ENCODE measurements around the gene TGIF1. TPM values are rescaled to one million over a fixed set of nuclear protein-coding genes. Genes with fewer than 3 reads are reported as not detected.

Gene TGIF1
- total RNA-seq, 6 experiments from 2014 or later, result 11.3 to 41.4 (median 22.3) TPM

DNA sequence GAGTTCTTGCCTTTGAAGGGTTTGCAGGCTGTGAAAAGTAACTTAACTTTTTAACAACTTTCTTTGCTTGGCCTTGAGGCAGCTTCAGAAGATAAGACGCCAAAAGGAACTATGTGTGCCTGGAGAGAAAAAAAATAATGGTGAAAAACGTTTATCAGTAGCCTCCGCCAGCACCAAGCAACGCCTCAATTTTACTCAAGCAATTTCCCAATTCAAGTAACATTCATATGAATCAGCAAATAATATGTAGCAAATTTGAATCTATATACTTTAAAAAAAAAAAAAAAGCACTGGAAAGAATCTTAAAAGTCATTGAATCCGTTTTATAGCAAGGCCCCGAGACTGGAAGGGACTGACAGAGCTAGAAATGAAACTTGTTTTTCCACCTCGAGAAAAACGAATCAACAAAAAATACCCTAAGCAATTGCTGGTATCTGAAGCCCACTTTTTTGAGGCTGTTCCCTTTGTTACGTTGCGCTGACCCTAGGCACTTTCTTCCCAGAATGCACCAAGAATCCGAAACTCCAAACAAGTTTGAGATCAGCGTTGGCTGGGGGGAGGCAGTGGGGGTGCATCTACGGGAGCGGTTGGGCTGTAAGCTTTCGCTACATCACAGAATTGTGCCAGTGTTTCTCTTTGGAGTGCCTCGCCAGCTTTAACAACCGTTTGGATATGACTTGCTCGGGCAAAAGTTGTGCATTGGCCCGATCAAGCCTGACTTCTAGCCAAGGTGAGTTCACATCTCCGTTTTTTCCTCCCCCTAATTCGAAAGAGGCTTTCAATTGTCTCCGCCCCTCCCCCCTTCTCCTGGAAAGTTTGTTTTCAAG is 2.7 kb upstream of the TGIF1 start:
- peak overlapping the region; percentile 99 for H3K27ac ChIP-seq
- intact Hi-C loops (cut with DNase I), result no loop called here
- H3K4me1 ChIP-seq, result peaks cover 0 to 6% (median 0%) of the 10 kb centered on the region in 4 donors
- ATAC-seq (peak; percentile 1 to 5 (median 2)), DNase-seq (peak; percentile 57 to 69 (median 66))
- no peaks in the 10 kb centered on the region for H3K36me3 ChIP-seq
- no peaks in the 10 kb centered on the region for H3K9me3 ChIP-seq
- H3K27me3 ChIP-seq, result no peaks in the 10 kb centered on the region
- WGBS (ENCODE audit: insufficient coverage, low coverage, low lambda C conversion rate, missing lambda C conversion rate), result 4% methylated on average over 22 of the region's 22 CpGs
- H3K4me3 ChIP-seq, result peak overlapping the region; percentile 73 to 79 (median 74)
- TF ChIP-seq, protein P1, sequence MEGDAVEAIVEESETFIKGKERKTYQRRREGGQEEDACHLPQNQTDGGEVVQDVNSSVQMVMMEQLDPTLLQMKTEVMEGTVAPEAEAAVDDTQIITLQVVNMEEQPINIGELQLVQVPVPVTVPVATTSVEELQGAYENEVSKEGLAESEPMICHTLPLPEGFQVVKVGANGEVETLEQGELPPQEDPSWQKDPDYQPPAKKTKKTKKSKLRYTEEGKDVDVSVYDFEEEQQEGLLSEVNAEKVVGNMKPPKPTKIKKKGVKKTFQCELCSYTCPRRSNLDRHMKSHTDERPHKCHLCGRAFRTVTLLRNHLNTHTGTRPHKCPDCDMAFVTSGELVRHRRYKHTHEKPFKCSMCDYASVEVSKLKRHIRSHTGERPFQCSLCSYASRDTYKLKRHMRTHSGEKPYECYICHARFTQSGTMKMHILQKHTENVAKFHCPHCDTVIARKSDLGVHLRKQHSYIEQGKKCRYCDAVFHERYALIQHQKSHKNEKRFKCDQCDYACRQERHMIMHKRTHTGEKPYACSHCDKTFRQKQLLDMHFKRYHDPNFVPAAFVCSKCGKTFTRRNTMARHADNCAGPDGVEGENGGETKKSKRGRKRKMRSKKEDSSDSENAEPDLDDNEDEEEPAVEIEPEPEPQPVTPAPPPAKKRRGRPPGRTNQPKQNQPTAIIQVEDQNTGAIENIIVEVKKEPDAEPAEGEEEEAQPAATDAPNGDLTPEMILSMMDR (IDR thresholded peaks at IDR 0.05), result no peak
- TF ChIP-seq POLR2A (IDR thresholded peaks at IDR 0.05), result no peak

DNA sequence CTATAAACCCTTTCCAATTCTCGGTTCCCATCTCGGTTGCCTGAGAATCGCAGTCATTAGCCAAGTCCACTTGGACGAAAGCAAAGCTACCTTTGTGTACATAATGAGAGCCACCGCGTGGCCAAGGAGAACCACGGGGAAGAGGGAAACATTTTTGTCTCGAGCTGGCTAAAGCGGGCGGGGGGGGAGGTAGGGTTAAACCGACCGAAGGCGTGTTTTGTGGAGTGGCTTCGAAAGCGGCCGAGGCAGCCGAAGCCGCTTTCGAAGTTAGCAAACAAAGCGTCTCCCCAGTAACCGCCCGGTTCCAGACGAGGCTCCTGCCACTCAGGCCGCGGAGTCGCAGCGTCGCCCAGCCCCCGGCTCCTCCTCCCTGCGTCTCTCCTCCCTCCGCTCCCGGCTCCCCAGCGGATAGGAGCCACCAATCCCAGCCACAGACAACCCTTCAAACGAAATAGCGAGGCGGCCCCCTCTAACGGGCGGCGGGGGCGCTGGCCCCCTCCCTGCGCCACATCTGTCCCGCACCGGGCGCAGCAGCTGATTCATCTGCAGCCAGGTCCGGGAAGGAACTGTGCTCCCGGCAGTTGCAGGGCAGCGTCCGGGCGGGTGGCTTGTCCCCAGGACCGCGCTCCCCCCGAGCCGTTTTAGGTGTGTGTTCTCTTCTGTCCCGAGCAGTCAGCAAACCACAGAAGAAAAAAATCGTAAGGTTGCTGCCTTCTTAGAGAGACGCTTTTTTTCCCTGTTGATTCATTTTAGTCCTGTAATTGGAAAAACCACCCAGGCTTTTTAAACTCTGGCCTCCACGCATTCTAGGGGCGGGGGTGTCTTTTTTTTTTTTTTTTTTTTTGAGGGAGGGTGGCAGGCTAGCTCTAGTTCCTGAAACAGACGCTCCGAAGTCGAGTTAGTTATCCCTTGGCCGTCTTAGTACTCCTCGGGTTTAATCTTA is 1.8 kb upstream of the TGIF1 start:
- peak; percentile 69 to 86 (median 76) for ATAC-seq
- Histone ChIP-seq H3K27ac (peak overlapping the region; percentile 99), H3K36me3 (no peaks in the 10 kb centered on the region), H3K27me3 (no peaks in the 10 kb centered on the region), H3K4me3 (peak overlapping the region; percentile 73 to 79 (median 74)), H3K4me1 (peaks cover 0 to 6% (median 0%) of the 10 kb centered on the region in 4 donors), H3K9me3 (no peaks in the 10 kb centered on the region)
- intact Hi-C loops (cut with DNase I), result no loop called here
- TF ChIP-seq, protein P1 (IDR thresholded peaks at IDR 0.05), result peak in 1 of 4 donors; percentile 20
- TF ChIP-seq POLR2A (IDR thresholded peaks at IDR 0.05), result peak; percentile 97
- WGBS (ENCODE audit: insufficient coverage, low coverage, low lambda C conversion rate, missing lambda C conversion rate), result under 1% methylated on average over 34 of the region's 63 CpGs
- peak; percentile 96 to 98 (median 97) for DNase-seq

DNA sequence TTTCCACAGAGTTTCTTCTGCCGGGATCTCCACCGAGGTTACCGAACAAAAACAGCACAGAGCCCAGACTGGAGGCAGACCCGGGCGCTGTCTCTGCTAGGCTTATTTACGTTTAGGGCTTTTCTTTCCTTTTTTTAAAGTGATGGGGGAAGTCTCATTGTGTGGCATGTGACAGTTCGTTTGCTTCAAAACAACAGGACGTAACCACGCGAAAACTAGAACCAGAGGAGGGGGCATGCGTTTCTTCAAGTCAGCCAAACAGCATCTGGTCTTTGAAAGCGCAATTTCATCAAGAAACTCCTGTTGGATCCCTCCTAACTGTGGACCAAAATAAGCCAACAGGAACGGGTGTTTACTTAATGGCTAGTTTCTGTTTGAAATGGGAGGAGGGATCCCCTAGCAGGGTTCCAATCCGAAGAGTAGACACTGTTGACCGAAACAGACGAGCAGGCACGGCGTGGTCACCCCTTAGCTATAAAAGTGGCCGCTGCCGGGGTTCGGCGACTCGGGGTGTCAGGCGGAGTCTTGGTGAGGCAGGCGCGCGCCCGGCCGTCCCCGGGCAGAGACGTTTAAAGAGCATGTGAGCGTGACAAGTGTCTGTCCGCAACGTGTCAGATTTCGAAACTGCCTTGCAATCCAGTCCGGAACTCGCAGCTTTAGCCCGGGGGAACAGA is 997 bp upstream of the TGIF1 start:
- no peaks in the 10 kb centered on the region for H3K27me3 ChIP-seq
- peak; percentile 87 to 92 (median 88) for DNase-seq
- peak; percentile 24 to 41 (median 28) for ATAC-seq
- under 1% methylated on average over 28 of the region's 38 CpGs for WGBS (ENCODE audit: insufficient coverage, low coverage, low lambda C conversion rate, missing lambda C conversion rate)
- peaks cover 0 to 6% (median 0%) of the 10 kb centered on the region in 4 donors for H3K4me1 ChIP-seq
- TF ChIP-seq POLR2A (IDR thresholded peaks at IDR 0.05), result peak; percentile 95
- TF ChIP-seq, protein P1 (IDR thresholded peaks at IDR 0.05), result no peak
- H3K36me3 ChIP-seq, result no peaks in the 10 kb centered on the region
- H3K4me3 ChIP-seq, result peak overlapping the region; percentile 73 to 79 (median 74)
- intact Hi-C loops (cut with DNase I), result no loop called here
- H3K9me3 ChIP-seq, result no peaks in the 10 kb centered on the region
- H3K27ac ChIP-seq, result peak overlapping the region; percentile 99

DNA sequence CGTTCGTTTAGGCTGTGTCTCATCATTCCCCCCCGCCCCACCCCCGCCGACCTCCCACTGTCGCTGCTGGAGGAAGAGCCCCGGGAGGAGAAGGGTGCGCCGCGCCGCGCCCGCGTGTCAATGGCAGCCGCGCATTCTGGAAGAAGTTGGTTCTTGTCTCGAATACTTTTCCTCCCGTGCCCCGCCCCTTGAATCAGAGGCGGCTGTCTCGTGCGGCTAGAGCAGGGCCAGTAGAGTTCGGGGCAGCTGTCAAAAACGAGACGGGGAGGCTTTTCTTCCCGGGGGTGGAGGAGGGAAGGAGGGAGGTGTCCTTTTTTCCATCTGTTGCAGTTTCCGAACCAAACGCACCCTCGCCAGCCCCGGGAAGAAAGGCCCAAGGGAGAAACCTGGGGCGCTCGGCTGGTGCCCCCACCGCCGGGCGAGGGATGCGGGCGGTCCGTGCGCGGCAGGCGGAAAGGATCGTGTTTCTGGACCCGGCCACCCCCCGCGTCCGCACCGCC is 410 bp upstream of the TGIF1 start:
- H3K4me1 ChIP-seq, result peaks cover 0 to 6% (median 0%) of the 10 kb centered on the region in 4 donors
- peak overlapping the region; percentile 73 to 79 (median 74) for H3K4me3 ChIP-seq
- DNase-seq (no peak), ATAC-seq (peak in 1 of 4 donors; percentile 1)
- WGBS (ENCODE audit: insufficient coverage, low coverage, low lambda C conversion rate, missing lambda C conversion rate), result 0% methylated on average over 21 of the region's 47 CpGs
- no peaks in the 10 kb centered on the region for H3K27me3 ChIP-seq
- TF ChIP-seq, protein P1 (IDR thresholded peaks at IDR 0.05), result no peak
- no peak for TF ChIP-seq POLR2A (IDR thresholded peaks at IDR 0.05)
- peak overlapping the region; percentile 99 for H3K27ac ChIP-seq
- H3K9me3 ChIP-seq, result no peaks in the 10 kb centered on the region
- intact Hi-C loops (cut with DNase I), result loop anchor here (10.0 kb wide), 2 partner anchors 145 to 215 kb away; no protein-coding TSS in a partner anchor
- no peaks in the 10 kb centered on the region for H3K36me3 ChIP-seq

All from right lobe of liver (tissue), 6 donors.